Endothelial cell of umbilical vein (primary cell): ENCODE data around the gene PPP1R7. TPM values are rescaled to one million over a fixed set of nuclear protein-coding genes. Genes with fewer than 3 reads are reported as not detected.

ENCODE experiments used
- BruUV-seq: library from RNA; stranded (reverse); fragments of 400-500 nt; replicated peaks from 2 replicates; lab custom pipeline; 2021; lab: Mats Ljungman, UMichigan
- CTCF ChIA-PET: fragments of 300-600, 350-600 bp; sonication (Branson Sonifier 250); formaldehyde crosslinking; loops from one replicate; lab custom pipeline; 2021; ENCODE audit warnings: antibody characterized with exemption, inconsistent platforms; lab: Charles Lee
- POLR2A ChIA-PET: fragments of 300-600, 350-600 bp; sonication (Branson Sonifier 250); formaldehyde crosslinking; loops from one replicate; lab custom pipeline; 2021; ENCODE audit warnings: antibody characterized with exemption, inconsistent platforms; lab: Charles Lee
- DNase-seq: peaks from one replicate; pipeline ENCODE4 v3.0.0-alpha.2; 2011; ENCODE audit warnings: low read depth, low spot score
- FAIRE-seq: peaks from 2 replicates; lab custom pipeline; 2011; peaks lifted over from hg19 to GRCh38; lab: Jason Lieb, UNC
- H2AFZ ChIP-seq: 2 replicates; pipeline ENCODE4 v1.6.0; 2012; ENCODE audit warnings: low read depth, low read length, control low read depth, inconsistent platforms
- H3K27ac ChIP-seq: 2 replicates; pipeline ENCODE4 v1.5.1; 2011; ENCODE audit warnings: low read depth, mild to moderate bottlenecking, control low read depth, low read length, moderate library complexity; ENCODE audit not compliant: insufficient read depth
- H3K27me3 ChIP-seq, 2 experiments: 2 replicates each; pipeline versions ENCODE4 v1.6.0 to v1.6.1; 2011; ENCODE audit warnings: low read length in 2 of 2, mixed read lengths in 1 of 2; ENCODE audit not compliant: control insufficient read depth in 2 of 2, insufficient read depth in 2 of 2
- H3K36me3 ChIP-seq, 2 experiments: 2 replicates in 1 of 2; 3 replicates in 1 of 2; pipeline ENCODE4 v1.5.1; 2011; ENCODE audit warnings: low read length in 2 of 2, mild to moderate bottlenecking in 1 of 2, moderate library complexity in 1 of 2; ENCODE audit not compliant: control insufficient read depth in 2 of 2, insufficient read depth in 2 of 2; ENCODE audit errors: extremely low read depth in 1 of 2
- H3K4me1 ChIP-seq: 3 replicates; pipeline ENCODE4 v1.5.1; 2011; ENCODE audit warnings: mild to moderate bottlenecking, low read length; ENCODE audit not compliant: control insufficient read depth, insufficient read depth; ENCODE audit errors: extremely low read depth
- H3K4me2 ChIP-seq: 2 replicates; pipeline ENCODE4 v1.6.1; 2011; ENCODE audit warnings: low read length, control low read depth, mixed read lengths; ENCODE audit not compliant: insufficient read depth
- H3K4me3 ChIP-seq, 3 experiments: fragments of 200-600 bp in 1 of 3; sonication (generic), shearing (Covaris generic) in 1 of 3; replicated peaks in 1 of 3; 2 replicates each; pipeline ENCODE4 v1.5.1; 2011 to 2016; ENCODE audit warnings: control low read depth in 3 of 3, low read length in 3 of 3, mild to moderate bottlenecking in 2 of 3, inconsistent platforms in 1 of 3, low read depth in 1 of 3, moderate library complexity in 1 of 3; ENCODE audit not compliant: insufficient read depth in 1 of 3
- H3K79me2 ChIP-seq: 2 replicates; pipeline ENCODE4 v1.6.0; 2012; ENCODE audit warnings: low read length, inconsistent platforms; ENCODE audit not compliant: control insufficient read depth, insufficient read depth
- H3K9ac ChIP-seq: replicated peaks from 2 replicates; pipeline ENCODE3; 2011; ENCODE audit warnings: low read length, control low read depth; ENCODE audit not compliant: insufficient read depth; ENCODE audit errors: extremely low read depth
- H3K9me1 ChIP-seq: replicated peaks from 3 replicates; pipeline ENCODE4 v1.6.0; 2011; ENCODE audit warnings: mild to moderate bottlenecking, low read length; ENCODE audit not compliant: control insufficient read depth, insufficient read depth; ENCODE audit errors: extremely low read depth
- H3K9me3 ChIP-seq: replicated peaks from 2 replicates; pipeline ENCODE4 v1.5.1; 2012; ENCODE audit warnings: low read length, inconsistent platforms; ENCODE audit not compliant: control insufficient read depth, insufficient read depth
- H4K20me1 ChIP-seq: replicated peaks from 2 replicates; pipeline ENCODE3; 2011; ENCODE audit warnings: mild to moderate bottlenecking, low read length; ENCODE audit not compliant: control insufficient read depth, insufficient read depth; ENCODE audit errors: extremely low read depth
- CTCF ChIP-seq, 2 donors: IDR thresholded peaks; 1 replicate in 1 of 2; 2 replicates in 1 of 2; pipeline ENCODE4 v1.5.1; 2011; ENCODE audit warnings: low read length in 2 of 2, mild to moderate bottlenecking in 2 of 2, moderate library complexity in 2 of 2, control low read depth in 1 of 2, inconsistent platforms in 1 of 2, low read depth in 1 of 2; ENCODE audit not compliant: insufficient read depth in 1 of 2; ENCODE audit errors: extremely low read depth in 1 of 2
- EZH2 ChIP-seq: IDR thresholded peaks from 2 replicates; pipeline ENCODE4 v1.6.1; 2012; ENCODE audit warnings: borderline replicate concordance, low read depth, mild to moderate bottlenecking, moderate library complexity, low read length, inconsistent platforms; ENCODE audit not compliant: severe bottlenecking
- MAX ChIP-seq: IDR thresholded peaks from 2 replicates; pipeline ENCODE4 v1.6.1; 2011; ENCODE audit not compliant: insufficient read depth, insufficient read length
- MYC ChIP-seq: IDR thresholded peaks from one replicate; pipeline ENCODE4 v1.6.1; 2011; ENCODE audit warnings: mild to moderate bottlenecking, low read depth, low read length
- POLR2A ChIP-seq: IDR thresholded peaks from 2 replicates; pipeline ENCODE4 v1.6.1; 2012; ENCODE audit warnings: low read depth, mild to moderate bottlenecking, control low read depth, low read length
- dilution Hi-C: fragments of 300-500 bp; cut with MboI; formaldehyde crosslinking; loops from one replicate; pipeline ENCODE4 v1.15.0; 2019; ENCODE audit warnings: low sequenced_read_pairs; ENCODE audit not compliant: extremely low pct_ligation_motif_present
- intact Hi-C: fragments of 100-400 bp; cut with micrococcal nuclease; formaldehyde crosslinking; loops from one replicate; pipeline ENCODE4 v1.10.0; 2022
- polyA plus RNA-seq, 4 experiments: library from polyadenylated mRNA; depleted of rRNA in 3 of 4; stranded (reverse) in 3 of 4; unstranded in 1 of 4; fragments of >200 nt; gene quantifications; 2 replicates each; pipeline versions ENCODE4 v1.2.1 to v1.2.3, GENCODE V29; 2011 to 2012; ENCODE audit warnings: missing spikeins in 1 of 4
- total RNA-seq: library from RNA; stranded (reverse); gene quantifications from 2 replicates; pipeline ENCODE4 v1.2.3, GENCODE V29; 2021

PPP1R7 gene
- total and polyA plus RNA-seq, 2 donors (not counting 3 experiments of a cell fraction or from before 2014, with no cell fraction given), result 30.3 to 60.8 TPM

DNA sequence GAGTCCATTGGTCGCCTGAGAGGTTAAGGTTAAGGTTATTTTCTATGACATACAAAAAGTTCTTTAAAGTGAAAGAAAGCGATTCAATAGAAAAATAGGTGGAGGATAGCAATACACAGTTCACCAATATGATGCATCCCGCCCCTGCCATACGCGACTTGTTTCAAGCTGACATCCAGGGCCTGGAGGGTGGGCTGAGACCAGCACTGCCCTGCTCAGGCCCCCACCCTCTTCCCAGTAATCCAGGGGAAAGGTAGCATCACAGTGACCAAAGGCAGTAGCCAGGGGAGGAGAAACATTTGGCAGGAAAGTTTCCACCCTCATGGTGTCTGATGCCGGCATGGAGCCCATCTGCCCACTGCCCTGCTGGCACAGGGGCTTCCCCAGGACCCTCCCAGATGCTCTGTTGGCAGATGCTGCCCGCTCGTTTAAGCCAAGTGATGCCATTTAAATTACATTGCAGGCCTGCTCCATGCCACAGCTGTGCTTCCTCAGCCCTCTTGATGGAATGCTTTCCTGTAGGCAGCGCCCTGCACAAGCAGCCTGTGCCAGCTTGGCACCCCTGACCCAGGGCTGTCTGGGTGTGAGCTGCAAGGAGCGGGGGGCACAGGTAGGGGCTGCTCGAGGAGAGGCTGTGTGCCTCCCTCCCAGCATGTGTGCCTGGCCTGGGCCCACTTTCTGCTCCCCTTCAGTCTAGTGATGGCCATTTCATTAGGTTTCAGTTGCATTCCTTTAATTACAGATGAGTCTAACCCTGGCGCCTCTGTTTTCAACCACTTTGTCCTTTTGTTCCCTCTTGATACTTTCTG lies 27.5 kb downstream of the PPP1R7 start:
- Histone ChIP-seq H3K27ac (no peak overlapping the region), H3K36me3 (peaks cover 4% of the 10 kb centered on the region in 2 experiments), H3K79me2 (no peaks in the 10 kb centered on the region), H2AFZ (no peak overlapping the region), H3K4me2 (no peak overlapping the region), H3K4me3 (no peak overlapping the region), H3K9me3 (no peaks in the 10 kb centered on the region), H3K4me1 (no peaks in the 10 kb centered on the region), H3K9ac (no peak overlapping the region), H3K9me1 (no peaks in the 10 kb centered on the region), H3K27me3 (no peaks in the 10 kb centered on the region), H4K20me1 (no peaks in the 10 kb centered on the region)
- DNase-seq (no peak), FAIRE-seq (no peak)
- POLR2A ChIA-PET, result no interaction called here
- TF ChIP-seq MYC, result no peak
- no peak for TF ChIP-seq EZH2
- TF ChIP-seq POLR2A, result no peak
- TF ChIP-seq CTCF (IDR thresholded peaks at IDR 0.05; ENCODE audit: extremely low read depth in 1 of 2, insufficient read depth in 1 of 2, low read depth in 1 of 2, low read length in 2 of 2), result no peak
- no peak for TF ChIP-seq MAX
- intact Hi-C loops, result no loop called here
- dilution Hi-C loops, result no loop called here
- CTCF ChIA-PET, result no interaction called here
- no TSS peak for BruUV-seq
